HUES64 (cell line): ENCODE results near the gene C4orf50.
A peak's percentile ranks its signal among the peaks of the same experiment; 100 is the strongest.
"Not testable (repeated sequence)": the region's sequence is repeated elsewhere in the genome, so short reads cannot be mapped to it uniquely, and the experiment has no call there.

ENCODE experiments used
- H3K27ac ChIP-seq: 2 replicates; pipeline ENCODE4 v1.7.0; 2013; ENCODE audit warnings: low read depth, low read length, inconsistent platforms
- H3K27me3 ChIP-seq: 2 replicates; pipeline ENCODE4 v1.6.1; 2013; ENCODE audit warnings: mild to moderate bottlenecking, low read length; ENCODE audit not compliant: insufficient read depth
- H3K36me3 ChIP-seq: 2 replicates; pipeline ENCODE4 v1.6.1; 2013; ENCODE audit warnings: mild to moderate bottlenecking, low read length; ENCODE audit not compliant: insufficient read depth
- H3K4me1 ChIP-seq: 2 replicates; pipeline ENCODE4 v1.6.1; 2013; ENCODE audit warnings: mild to moderate bottlenecking, low read length, moderate library complexity; ENCODE audit not compliant: insufficient read depth
- H3K4me3 ChIP-seq: 2 replicates; pipeline ENCODE4 v1.5.1; 2013; ENCODE audit warnings: mild to moderate bottlenecking, low read length, moderate library complexity
- H3K9ac ChIP-seq: 2 replicates; pipeline ENCODE4 v1.6.1; 2013; ENCODE audit warnings: mild to moderate bottlenecking, low read depth, low read length
- H3K9me3 ChIP-seq: 2 replicates; pipeline ENCODE4 v1.6.1; 2013; ENCODE audit warnings: low read depth, low read length; ENCODE audit not compliant: insufficient read depth
- WGBS: fragments of 150-250, 120-280 bp; methylation state at CpG from one replicate; pipeline ENCODE4 v1.1.7; 2013; ENCODE audit warnings: missing lambda C conversion rate; 5-methylcytosine and 5-hydroxymethylcytosine counted together

Gene C4orf50

GRCh38 chr4:6012200-6012599 is 6.0 kb downstream of the C4orf50 start:
- no peaks in the 10 kb centered on the region for H3K9me3 ChIP-seq
- no peaks in the 10 kb centered on the region for H3K4me1 ChIP-seq
- no peak overlapping the region for H3K4me3 ChIP-seq
- no peak overlapping the region for H3K9ac ChIP-seq
- no peaks in the 10 kb centered on the region for H3K36me3 ChIP-seq
- WGBS: 88% methylated on average over 5 of the region's 5 CpGs
- no peak overlapping the region for H3K27ac ChIP-seq
- peaks cover 30% of the 10 kb centered on the region for H3K27me3 ChIP-seq

- Histone ChIP-seq H3K27me3 (peaks cover 36% of the 10 kb centered on the region), H3K36me3 (no peaks in the 10 kb centered on the region), H3K9ac (no peak overlapping the region), H3K9me3 (no peaks in the 10 kb centered on the region), H3K4me3 (no peak overlapping the region), H3K4me1 (no peaks in the 10 kb centered on the region), H3K27ac (no peak overlapping the region)
- 74% methylated on average over 8 of the region's 8 CpGs for WGBS
Observed at GRCh38 chr4:6011686-6012085, 6.5 kb downstream of the C4orf50 start.

GRCh38 chr4:6011271-6011671 is 7.0 kb downstream of the C4orf50 start:
- H3K9ac ChIP-seq: no peak overlapping the region
- H3K27ac ChIP-seq: no peak overlapping the region
- WGBS: 91% methylated on average over 11 of the region's 12 CpGs
- H3K4me1 ChIP-seq: 0 out of 2 replicates have a peak, but pooled peaks cover under 1% of the 10 kb centered on the region
- no peaks in the 10 kb centered on the region for H3K36me3 ChIP-seq
- no peak overlapping the region for H3K4me3 ChIP-seq
- H3K9me3 ChIP-seq: no peaks in the 10 kb centered on the region
- peaks cover 40% of the 10 kb centered on the region for H3K27me3 ChIP-seq

- no peak overlapping the region for H3K4me3 ChIP-seq
- H3K9ac ChIP-seq: no peak overlapping the region
- H3K27me3 ChIP-seq: peaks cover 43% of the 10 kb centered on the region
- H3K36me3 ChIP-seq: no peaks in the 10 kb centered on the region
- no peaks in the 10 kb centered on the region for H3K9me3 ChIP-seq
- H3K4me1 ChIP-seq: 0 out of 2 replicates have a peak, but pooled peaks cover 4% of the 10 kb centered on the region
- no peak overlapping the region for H3K27ac ChIP-seq
- WGBS: 89% methylated on average over 2 of the region's 3 CpGs
Observed at GRCh38 chr4:6010789-6011188, 7.4 kb downstream of the C4orf50 start.

GRCh38 chr4:6009452-6009851 is 8.8 kb downstream of the C4orf50 start:
- Histone ChIP-seq H3K4me1 (0 out of 2 replicates have a peak, but pooled peaks cover 4% of the 10 kb centered on the region), H3K9ac (no peak overlapping the region), H3K36me3 (no peaks in the 10 kb centered on the region), H3K27me3 (peaks cover 44% of the 10 kb centered on the region), H3K4me3 (no peak overlapping the region), H3K27ac (no peak overlapping the region), H3K9me3 (no peaks in the 10 kb centered on the region)
- WGBS: 61% methylated on average over 8 of the region's 8 CpGs

- peaks cover 44% of the 10 kb centered on the region for H3K27me3 ChIP-seq
- H3K4me1 ChIP-seq: 0 out of 2 replicates have a peak, but pooled peaks cover 4% of the 10 kb centered on the region
- H3K4me3 ChIP-seq: no peak overlapping the region
- 91% methylated on average over 19 of the region's 19 CpGs for WGBS
- H3K9me3 ChIP-seq: no peaks in the 10 kb centered on the region
- H3K9ac ChIP-seq: no peak overlapping the region
- H3K36me3 ChIP-seq: no peaks in the 10 kb centered on the region
- no peak overlapping the region for H3K27ac ChIP-seq
Observed at GRCh38 chr4:6008766-6009385, 9.4 kb downstream of the C4orf50 start.

GRCh38 chr4:6008092-6008551 is 10.1 kb downstream of the C4orf50 start:
- 0 out of 2 replicates have a peak, but pooled peaks cover 4% of the 10 kb centered on the region for H3K4me1 ChIP-seq
- no peaks in the 10 kb centered on the region for H3K9me3 ChIP-seq
- WGBS: 12% methylated on average over 54 of the region's 54 CpGs
- peaks cover 44% of the 10 kb centered on the region for H3K27me3 ChIP-seq
- no peak overlapping the region for H3K27ac ChIP-seq
- H3K36me3 ChIP-seq: no peaks in the 10 kb centered on the region
- no peak overlapping the region for H3K9ac ChIP-seq
- peak overlapping the region; percentile 40 for H3K4me3 ChIP-seq

GRCh38 chr4:6005175-6005574 is 13.1 kb downstream of the C4orf50 start:
- H3K36me3 ChIP-seq: no peaks in the 10 kb centered on the region
- H3K4me3 ChIP-seq: no peak overlapping the region
- H3K4me1 ChIP-seq: 0 out of 2 replicates have a peak, but pooled peaks cover 4% of the 10 kb centered on the region
- no peaks in the 10 kb centered on the region for H3K9me3 ChIP-seq
- H3K27ac ChIP-seq: no peak overlapping the region
- 93% methylated on average over 4 of the region's 4 CpGs for WGBS
- peaks cover 43% of the 10 kb centered on the region for H3K27me3 ChIP-seq
- no peak overlapping the region for H3K9ac ChIP-seq

- not testable (repeated sequence) for H3K4me3 ChIP-seq, H3K36me3 ChIP-seq, H3K4me1 ChIP-seq, H3K27ac ChIP-seq, H3K9me3 ChIP-seq, H3K9ac ChIP-seq
- 92% methylated on average over 1 of the region's 1 CpG for WGBS
- H3K27me3 ChIP-seq: peaks cover 26% of the 10 kb centered on the region
Observed at GRCh38 chr4:6003485-6003884, 14.7 kb downstream of the C4orf50 start.

GRCh38 chr4:6002926-6003325 is 15.3 kb downstream of the C4orf50 start:
- 72% methylated on average over 3 of the region's 3 CpGs for WGBS
- H3K4me1 ChIP-seq: 0 out of 2 replicates have a peak, but pooled peaks cover 4% of the 10 kb centered on the region
- H3K9ac ChIP-seq: no peak overlapping the region
- H3K36me3 ChIP-seq: no peaks in the 10 kb centered on the region
- H3K27ac ChIP-seq: no peak overlapping the region
- H3K4me3 ChIP-seq: no peak overlapping the region
- no peaks in the 10 kb centered on the region for H3K9me3 ChIP-seq
- peaks cover 21% of the 10 kb centered on the region for H3K27me3 ChIP-seq

GRCh38 chr4:6002492-6002833 is 15.8 kb downstream of the C4orf50 start:
- 0 out of 2 replicates have a peak, but pooled peaks cover 4% of the 10 kb centered on the region for H3K4me1 ChIP-seq
- no peak overlapping the region for H3K4me3 ChIP-seq
- peaks cover 16% of the 10 kb centered on the region for H3K27me3 ChIP-seq
- H3K9ac ChIP-seq: no peak overlapping the region
- H3K27ac ChIP-seq: no peak overlapping the region
- WGBS: 88% methylated on average over 5 of the region's 5 CpGs
- no peaks in the 10 kb centered on the region for H3K36me3 ChIP-seq
- H3K9me3 ChIP-seq: no peaks in the 10 kb centered on the region
